Subcutaneous adipose tissue (tissue), 4 donors: ENCODE measurements around the gene MYB. TPM values are rescaled to one million over a fixed set of nuclear protein-coding genes. Genes with fewer than 3 reads are reported as not detected.

Experiments
- CTCF ChIP-seq: fragments of 450-650 bp; IDR thresholded peaks from one replicate; pipeline ENCODE4 v1.5.1; 2016; ENCODE audit warnings: low read depth, mild to moderate bottlenecking, control low read depth, antibody characterized with exemption, moderate library complexity
- total RNA-seq, 4 donors: library from RNA; depleted of rRNA; stranded (reverse); fragments of >200 nt; gene quantifications; one replicate each; pipeline ENCODE4 v1.1.0, GENCODE V29; 2016

MYB gene
- total RNA-seq, 4 donors from 2014 or later, result 0.33 to 2.2 (median 0.68) TPM; not detected in 1

- TF ChIP-seq CTCF, result no peak
Observed at GRCh38 chr6:135217663-135218062, 36.6 kb downstream of the MYB start.

- no peak for TF ChIP-seq CTCF
Observed at GRCh38 chr6:135219346-135219745, 38.2 kb downstream of the MYB start.

GRCh38 chr6:135221042-135221441 lies 39.9 kb downstream of the MYB start:
- TF ChIP-seq CTCF, result no peak

GRCh38 chr6:135221505-135221904 lies 40.4 kb downstream of the MYB start:
- no peak for TF ChIP-seq CTCF

- no peak for TF ChIP-seq CTCF
Observed at GRCh38 chr6:135222623-135223022, 41.5 kb downstream of the MYB start.

- no peak for TF ChIP-seq CTCF
Observed at GRCh38 chr6:135224037-135224647, 43.0 kb downstream of the MYB start.

GRCh38 chr6:135225911-135226310 lies 44.8 kb downstream of the MYB start:
- TF ChIP-seq CTCF, result no peak
